Peyer's patch (tissue), 4 donors: ENCODE results near the gene USF2.

Experiments used
- CTCF ChIP-seq, 6 experiments: fragments of 450-650 bp in 4 of 6; fragments of 200-600 bp in 2 of 6; sonication (generic) in 1 of 6; IDR thresholded peaks; one replicate each; pipeline ENCODE4 v1.5.1; 2017 to 2019; ENCODE audit warnings: antibody characterized with exemption in 6 of 6, mild to moderate bottlenecking in 3 of 6, moderate library complexity in 1 of 6
- POLR2A ChIP-seq, 2 donors: fragments of 450-650 bp; IDR thresholded peaks; one replicate each; pipeline ENCODE4 v1.5.1; 2017; ENCODE audit warnings: antibody characterized with exemption in 2 of 2, mild to moderate bottlenecking in 2 of 2, moderate library complexity in 2 of 2

- TF ChIP-seq CTCF (IDR thresholded peaks at IDR 0.05) (no peak), POLR2A (IDR thresholded peaks at IDR 0.05) (peak; percentile 53 to 76)
These were observed 785 bp upstream of the USF2 start for GRCh38 chr19:35267818-35268535.
